GM18499 (cell line): ENCODE results near the gene CCDC63.
"Not testable (repeated sequence)": the region's sequence is repeated elsewhere in the genome, so short reads cannot be mapped to it uniquely, and the experiment has no call there.

Source experiments
- ATAC-seq: cut with Tn5 transposase; IDR thresholded peaks from one replicate; pipeline ENCODE4 v1.9.1; 2021; ENCODE audit warnings: moderate number of reproducible peaks; ENCODE audit not compliant: insufficient read depth, unreplicated experiment

Gene CCDC63

GRCh38 chr12:110841007-110841406 lies 5.8 kb upstream of the CCDC63 start:
- no peak for ATAC-seq

- ATAC-seq, result no peak
Measured at GRCh38 chr12:110844131-110844530, 2.7 kb upstream of the CCDC63 start.

GRCh38 chr12:110844551-110845338 lies 2.0 kb upstream of the CCDC63 start:
- no peak for ATAC-seq

GRCh38 chr12:110845339-110845682 lies 1.5 kb upstream of the CCDC63 start:
- ATAC-seq, result no peak

- no peak for ATAC-seq
Measured at GRCh38 chr12:110848314-110848923, 1.6 kb downstream of the CCDC63 start.

GRCh38 chr12:110849221-110849620 lies 2.4 kb downstream of the CCDC63 start:
- ATAC-seq, result no peak

GRCh38 chr12:110849748-110850403 lies 3.1 kb downstream of the CCDC63 start:
- ATAC-seq, result no peak

GRCh38 chr12:110850762-110851161 lies 4.0 kb downstream of the CCDC63 start:
- ATAC-seq, result no peak

- no peak for ATAC-seq
Measured at GRCh38 chr12:110853836-110854235, 7.0 kb downstream of the CCDC63 start.

- ATAC-seq, result no peak
Measured at GRCh38 chr12:110856542-110856941, 9.8 kb downstream of the CCDC63 start.

GRCh38 chr12:110857528-110857927 lies 10.7 kb downstream of the CCDC63 start:
- no peak for ATAC-seq

GRCh38 chr12:110857954-110858353 lies 11.2 kb downstream of the CCDC63 start:
- ATAC-seq, result not testable (repeated sequence)

GRCh38 chr12:110858848-110859247 lies 12.1 kb downstream of the CCDC63 start:
- ATAC-seq, result no peak

- no peak for ATAC-seq
Measured at GRCh38 chr12:110860833-110861296, 14.1 kb downstream of the CCDC63 start.

- ATAC-seq, result no peak
Measured at GRCh38 chr12:110861729-110862128, 14.9 kb downstream of the CCDC63 start.

GRCh38 chr12:110862329-110862728 lies 15.5 kb downstream of the CCDC63 start:
- ATAC-seq, result no peak

GRCh38 chr12:110863161-110863560 lies 16.4 kb downstream of the CCDC63 start:
- ATAC-seq, result no peak

GRCh38 chr12:110865521-110865920 lies 18.7 kb downstream of the CCDC63 start:
- ATAC-seq, result no peak

GRCh38 chr12:110869026-110869425 lies 22.2 kb downstream of the CCDC63 start:
- ATAC-seq, result no peak

- no peak for ATAC-seq
Measured at GRCh38 chr12:110869803-110870202, 23.0 kb downstream of the CCDC63 start.

GRCh38 chr12:110872100-110872499 lies 25.3 kb downstream of the CCDC63 start:
- no peak for ATAC-seq
